ENCODE measurements around the gene CASP4. TPM values are rescaled to one million over a fixed set of nuclear protein-coding genes. Genes with fewer than 3 reads are reported as not detected.

The CASP4 gene
- total RNA-seq, 1 experiment from 2014 or later = 21.1 TPM

GRCh38 chr11:105005451-105005845 lies 37.1 kb upstream of the CASP4 start (continued):
- TF ChIP-seq POLR2AphosphoS5 (IDR thresholded peaks at IDR 0.05; ENCODE audit: low read depth, low read length) (no peak), ATF3 (IDR thresholded peaks at IDR 0.05) (no peak), EZH2 (IDR thresholded peaks at IDR 0.05) (no peak), SIN3A (IDR thresholded peaks at IDR 0.05; ENCODE audit: low read depth) (no peak), CTCF (IDR thresholded peaks at IDR 0.05 in 2 of 3, conservative IDR thresholded peaks at IDR 0.05 in 1 of 3; ENCODE audit: borderline replicate concordance in 1 of 3, insufficient read depth in 1 of 3, low read depth in 2 of 3, low read length in 2 of 3) (no peak), SRF (IDR thresholded peaks at IDR 0.05; ENCODE audit: low read depth) (no peak), JUND (IDR thresholded peaks at IDR 0.05) (no peak), ZFX (IDR thresholded peaks at IDR 0.05) (no peak), EGR1 (IDR thresholded peaks at IDR 0.05; ENCODE audit: low read depth) (no peak), POLR2A (IDR thresholded peaks at IDR 0.05; ENCODE audit: borderline replicate concordance, extremely low read depth, insufficient read depth, insufficient read length) (no peak)

GRCh38 chr11:105004021-105004420 lies 35.6 kb upstream of the CASP4 start:
- no TSS peak for BruUV-seq (replicated peaks)
- DNase-seq (ENCODE audit: low read depth, low spot score) = no peak
- Histone ChIP-seq H4K20me1 (ENCODE audit: insufficient read depth) (no peaks in the 10 kb centered on the region), H3K9me3 (ENCODE audit: control insufficient read depth in 1 of 2, insufficient read depth in 1 of 2, low read depth in 1 of 2, low read length in 2 of 2) (no peaks in the 10 kb centered on the region), H3K4me1 (ENCODE audit: control insufficient read depth in 1 of 2, insufficient read depth in 2 of 2, low read length in 2 of 2) (peaks cover 0 to 12% of the 10 kb centered on the region in 2 experiments; a peak in 2 of 4 replicates), H3K4me2 (ENCODE audit: low read length) (no peak overlapping the region), H3K27me3 (ENCODE audit: insufficient read depth, low read length) (no peaks in the 10 kb centered on the region), H3K27ac (ENCODE audit: low read depth, low read length) (no peak overlapping the region), H2AFZ (ENCODE audit: low read depth, low read length, poor library complexity, severe bottlenecking) (no peak overlapping the region), H3K36me3 (ENCODE audit: control insufficient read depth in 1 of 2, insufficient read depth in 2 of 2, low read length in 2 of 2) (no peaks in the 10 kb centered on the region), H3K4me3 (replicated peaks in 1 of 2; ENCODE audit: low read depth in 1 of 2, low read length in 2 of 2) (no peak overlapping the region), H3K9ac (ENCODE audit: low read length) (no peak overlapping the region), H3K79me2 (ENCODE audit: insufficient read depth, low read length) (no peaks in the 10 kb centered on the region), H3K9me2 (ENCODE audit: insufficient read depth) (no peaks in the 10 kb centered on the region)
- intact Hi-C loops (cut with micrococcal nuclease) = no loop called here
- ChIA-PET RAD21 (ENCODE audit: low non-redundant PET in 1 of 2, low total read pairs in 2 of 2, uncharacterized antibody in 2 of 2, unreplicated experiment in 2 of 2) (no interaction called here), POLR2A (no interaction called here), CTCF (no interaction called here)
- TF ChIP-seq RAD21 (IDR thresholded peaks at IDR 0.05; ENCODE audit: low read depth) = no peak
- TF ChIP-seq EZH2 (IDR thresholded peaks at IDR 0.05) = no peak
- no peak for TF ChIP-seq SRF (IDR thresholded peaks at IDR 0.05; ENCODE audit: low read depth)
- TF ChIP-seq ZNF274 (IDR thresholded peaks at IDR 0.05; ENCODE audit: low read depth, low read length) = no peak
- no peak for TF ChIP-seq CBX3 (IDR thresholded peaks at IDR 0.05; ENCODE audit: low read depth)
- no peak for TF ChIP-seq FOSL1 (IDR thresholded peaks at IDR 0.05; ENCODE audit: low read depth)
- TF ChIP-seq EZH2phosphoT487 (IDR thresholded peaks at IDR 0.05; ENCODE audit: borderline replicate concordance) = no peak
- no peak for TF ChIP-seq SP1 (IDR thresholded peaks at IDR 0.05; ENCODE audit: low read depth)
- no peak for TF ChIP-seq REST (IDR thresholded peaks at IDR 0.05; ENCODE audit: low read depth)
- TF ChIP-seq ZFX (IDR thresholded peaks at IDR 0.05) = no peak
- TF ChIP-seq ELF1 (IDR thresholded peaks at IDR 0.05; ENCODE audit: borderline replicate concordance, low read depth) = no peak
- no peak for TF ChIP-seq CEBPB (IDR thresholded peaks at IDR 0.05; ENCODE audit: low read depth)
- no peak for TF ChIP-seq ZBTB33 (IDR thresholded peaks at IDR 0.05; ENCODE audit: extremely low read depth, insufficient replicate concordance, low read length)
- no peak for TF ChIP-seq MAX (IDR thresholded peaks at IDR 0.05)
- ATAC-seq = no peak
